T-helper 2 cell treated with Interferon-gamma antibody and Interleukin-4, amounts not matched to agents 5 μg/mL and 100 μg/mL, for 36 hours (primary cell): ENCODE data around the gene SKAP1.

ENCODE experiments used
- DNase-seq: peaks from one replicate; pipeline ENCODE4 v3.0.0; 2021; ENCODE audit warnings: low spot score
- H3K27ac Mint-ChIP-seq: one replicate; pipeline ENCODE4 v1.8.0; 2021; ENCODE audit warnings: mild to moderate bottlenecking, mixed read lengths
- H3K27me3 Mint-ChIP-seq: one replicate; pipeline ENCODE4 v1.8.0; 2021; ENCODE audit warnings: low read depth, mixed read lengths
- H3K36me3 Mint-ChIP-seq: one replicate; pipeline ENCODE4 v1.8.0; 2021; ENCODE audit warnings: low read depth, mixed read lengths
- H3K4me1 Mint-ChIP-seq: one replicate; pipeline ENCODE4 v1.8.0; 2021; ENCODE audit warnings: low read depth, mixed read lengths
- H3K4me3 Mint-ChIP-seq: one replicate; pipeline ENCODE4 v1.8.0; 2022; ENCODE audit warnings: mild to moderate bottlenecking, moderate library complexity, mixed read lengths
- H3K9me3 Mint-ChIP-seq: one replicate; pipeline ENCODE4 v1.8.0; 2021; ENCODE audit warnings: mixed read lengths

SKAP1 gene

DNA sequence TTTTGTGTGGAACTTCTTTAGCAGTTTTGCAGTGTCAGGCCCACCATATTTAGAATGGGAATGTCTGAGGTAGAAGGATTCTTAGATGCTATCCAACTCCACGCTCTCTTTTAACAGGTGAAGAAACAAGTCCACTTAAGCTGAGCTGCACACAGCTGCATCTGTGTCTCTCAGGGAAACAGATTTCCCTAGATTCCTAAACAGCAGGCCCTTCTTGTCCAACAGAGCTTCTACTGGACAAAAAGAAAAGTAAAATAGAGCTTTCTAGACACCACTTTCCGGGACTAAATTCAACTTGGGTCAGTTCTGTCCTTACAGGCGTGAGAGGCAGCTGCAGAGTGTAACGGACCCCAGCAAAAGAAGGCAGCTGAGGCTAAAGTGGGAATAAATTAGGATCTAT is 270.8 kb downstream of the SKAP1 start:
- Mint-ChIP-seq H3K9me3 (no peaks in the 10 kb centered on the region), H3K36me3 (peaks cover 45% of the 10 kb centered on the region), H3K27ac (no peak overlapping the region), H3K4me1 (peaks cover 5% of the 10 kb centered on the region), H3K27me3 (no peaks in the 10 kb centered on the region), H3K4me3 (no peak overlapping the region)
- no peak for DNase-seq

DNA sequence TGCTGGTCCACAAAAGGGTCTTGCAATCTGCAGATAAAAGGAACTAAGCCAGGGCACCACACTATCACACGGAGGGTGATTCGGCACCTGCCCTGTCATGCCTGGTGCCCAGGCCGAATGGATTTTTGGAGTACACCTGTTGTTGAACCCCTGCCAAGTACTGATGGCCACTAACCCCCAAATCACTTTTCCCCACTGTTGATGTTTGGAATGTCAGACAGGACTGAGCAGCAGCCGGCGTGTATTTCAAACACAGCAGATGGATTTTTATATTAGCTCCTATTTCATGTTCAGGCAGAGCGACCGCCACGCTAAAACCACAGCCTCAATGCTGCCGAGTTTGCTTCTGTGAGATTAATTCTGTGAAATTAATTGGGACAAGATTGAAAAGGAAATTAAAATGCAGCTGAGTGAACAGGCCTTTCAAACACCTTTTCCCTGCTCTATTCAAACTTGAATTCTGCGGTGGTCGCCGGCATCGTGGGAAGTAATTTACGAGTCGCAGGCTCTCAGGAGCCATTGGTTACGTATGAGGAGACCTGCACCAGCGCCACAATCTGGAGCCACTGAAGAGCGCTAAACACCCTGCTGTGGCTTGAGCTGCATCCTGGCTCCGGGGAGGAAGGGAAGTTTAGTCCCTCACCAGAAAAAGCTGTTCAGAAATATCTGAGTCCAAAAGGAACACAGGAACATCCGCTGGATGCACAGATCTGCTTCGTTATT is 274.0 kb downstream of the SKAP1 start:
- Mint-ChIP-seq H3K4me3 (no peak overlapping the region), H3K9me3 (no peaks in the 10 kb centered on the region), H3K27me3 (no peaks in the 10 kb centered on the region), H3K36me3 (peaks cover 38% of the 10 kb centered on the region), H3K4me1 (peaks cover 2% of the 10 kb centered on the region), H3K27ac (no peak overlapping the region)
- no peak for DNase-seq

DNA sequence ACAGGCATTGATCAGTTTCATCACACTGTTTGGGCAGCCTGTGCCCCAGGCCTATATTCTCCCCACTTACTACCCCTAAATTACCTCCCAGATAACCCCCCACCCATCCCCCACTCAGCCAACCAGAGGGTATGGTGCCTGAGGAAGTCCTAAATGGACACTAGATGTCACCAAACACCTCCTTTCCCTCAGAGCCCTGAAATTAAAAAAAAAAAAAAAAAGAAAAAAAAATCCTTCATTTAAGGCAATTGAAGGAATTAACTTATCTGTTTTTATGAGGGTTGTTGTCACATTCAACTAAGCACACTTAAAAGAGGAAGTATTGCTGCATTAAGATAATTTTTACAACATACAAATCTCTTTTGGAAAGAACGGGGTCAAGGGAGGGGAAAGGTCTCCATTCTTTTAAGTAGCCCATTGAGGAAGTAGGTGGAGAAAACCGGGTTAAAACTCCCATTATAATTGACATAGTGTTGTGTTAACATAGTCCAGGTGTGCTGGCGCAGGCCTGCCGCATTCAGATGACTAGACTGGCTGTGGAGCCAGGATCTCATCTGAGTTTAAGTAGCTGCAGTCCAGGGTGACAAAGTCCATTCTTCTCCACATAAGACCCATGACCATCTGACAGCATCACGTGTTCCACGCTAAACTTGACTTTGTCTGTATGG is 276.2 kb downstream of the SKAP1 start:
- DNase-seq: no peak
- Mint-ChIP-seq H3K27me3 (no peaks in the 10 kb centered on the region), H3K27ac (no peak overlapping the region), H3K4me3 (no peak overlapping the region), H3K36me3 (peaks cover 35% of the 10 kb centered on the region), H3K4me1 (peaks cover 2% of the 10 kb centered on the region), H3K9me3 (no peaks in the 10 kb centered on the region)

- peaks cover 43% of the 10 kb centered on the region for H3K36me3 Mint-ChIP-seq
- H3K4me3 Mint-ChIP-seq: no peak overlapping the region
- no peak overlapping the region for H3K27ac Mint-ChIP-seq
- no peak for DNase-seq
- no peaks in the 10 kb centered on the region for H3K9me3 Mint-ChIP-seq
- H3K4me1 Mint-ChIP-seq: peaks cover 2% of the 10 kb centered on the region
- H3K27me3 Mint-ChIP-seq: no peaks in the 10 kb centered on the region
These were observed 277.7 kb downstream of the SKAP1 start for GRCh38 chr17:48152289-48152688.

DNA sequence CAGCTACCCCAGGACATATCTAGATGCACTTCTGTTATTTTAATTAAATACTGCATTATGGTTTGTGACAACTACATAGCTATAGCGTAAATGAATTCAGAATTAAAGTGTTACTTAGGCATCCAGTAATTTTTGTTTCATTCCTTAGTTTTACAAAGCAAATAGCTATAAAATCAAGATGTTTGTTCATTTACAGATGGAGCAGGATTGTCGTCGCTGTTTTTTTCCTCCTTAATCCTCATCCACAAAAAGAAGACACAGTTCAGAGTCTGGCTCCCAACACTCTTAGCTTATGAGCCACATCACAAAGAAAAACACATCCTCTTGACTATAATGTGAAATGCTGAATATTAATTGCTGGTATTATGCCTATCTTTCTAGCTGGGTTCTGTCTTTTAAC is 278.8 kb downstream of the SKAP1 start:
- H3K9me3 Mint-ChIP-seq: no peaks in the 10 kb centered on the region
- H3K4me3 Mint-ChIP-seq: no peak overlapping the region
- DNase-seq: no peak
- no peaks in the 10 kb centered on the region for H3K27me3 Mint-ChIP-seq
- H3K27ac Mint-ChIP-seq: no peak overlapping the region
- H3K4me1 Mint-ChIP-seq: no peaks in the 10 kb centered on the region
- H3K36me3 Mint-ChIP-seq: peaks cover 37% of the 10 kb centered on the region

GRCh38 chr17:48150597-48151001 is 279.4 kb downstream of the SKAP1 start:
- no peak overlapping the region for H3K4me3 Mint-ChIP-seq
- no peak overlapping the region for H3K27ac Mint-ChIP-seq
- no peaks in the 10 kb centered on the region for H3K27me3 Mint-ChIP-seq
- H3K9me3 Mint-ChIP-seq: no peaks in the 10 kb centered on the region
- no peak for DNase-seq
- peaks cover 33% of the 10 kb centered on the region for H3K36me3 Mint-ChIP-seq
- H3K4me1 Mint-ChIP-seq: peaks cover 1% of the 10 kb centered on the region

GRCh38 chr17:48149787-48150463 is 280.1 kb downstream of the SKAP1 start:
- no peak overlapping the region for H3K27ac Mint-ChIP-seq
- no peaks in the 10 kb centered on the region for H3K27me3 Mint-ChIP-seq
- peaks cover 2% of the 10 kb centered on the region for H3K4me1 Mint-ChIP-seq
- no peaks in the 10 kb centered on the region for H3K9me3 Mint-ChIP-seq
- H3K4me3 Mint-ChIP-seq: no peak overlapping the region
- H3K36me3 Mint-ChIP-seq: peaks cover 34% of the 10 kb centered on the region
- no peak for DNase-seq

DNA sequence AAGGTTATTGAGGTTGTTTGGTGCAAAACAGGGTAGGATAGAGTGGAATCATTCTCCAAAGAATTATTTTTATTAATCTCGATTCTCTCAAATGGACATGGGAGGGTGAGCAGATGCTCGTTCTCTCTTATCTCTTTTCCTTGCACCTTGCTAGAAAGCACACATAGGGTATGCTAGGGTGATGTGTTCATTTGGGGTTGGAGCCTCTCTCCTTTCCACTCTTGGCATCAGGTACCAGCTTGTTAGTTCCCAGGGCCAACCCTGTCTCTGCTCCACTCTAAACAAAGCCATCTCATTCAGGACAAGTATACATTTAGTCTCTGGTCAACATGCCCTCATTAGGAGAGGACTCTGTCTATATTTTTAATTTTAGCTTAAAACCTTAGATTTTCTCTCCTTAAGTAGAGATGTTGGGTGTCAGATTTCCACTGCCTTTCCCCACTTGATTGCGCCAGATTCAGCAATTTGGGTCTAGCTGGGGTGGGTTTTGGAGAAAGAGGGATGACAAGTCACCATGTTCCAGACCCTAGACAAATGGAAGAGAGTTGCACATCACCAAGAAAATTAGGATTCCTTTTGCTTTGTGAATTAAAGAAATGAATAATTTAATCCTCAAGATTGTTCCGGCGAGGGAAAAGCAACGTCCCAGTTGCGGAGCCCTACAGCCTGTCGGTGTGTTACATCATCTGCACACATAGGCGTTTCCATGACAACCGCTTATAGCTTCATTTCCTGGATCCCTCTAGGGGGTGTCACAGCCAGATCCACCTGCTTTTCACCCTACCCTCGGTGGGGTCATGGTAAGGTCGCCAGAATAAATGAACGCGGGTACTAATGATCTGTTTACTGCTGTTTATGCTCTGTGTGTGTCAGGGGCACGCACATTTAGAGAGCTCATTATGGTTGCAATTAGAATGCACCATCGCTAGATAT is 280.9 kb downstream of the SKAP1 start:
- DNase-seq: no peak
- no peak overlapping the region for H3K4me3 Mint-ChIP-seq
- H3K4me1 Mint-ChIP-seq: peaks cover 2% of the 10 kb centered on the region
- no peak overlapping the region for H3K27ac Mint-ChIP-seq
- no peaks in the 10 kb centered on the region for H3K9me3 Mint-ChIP-seq
- peaks cover 31% of the 10 kb centered on the region for H3K36me3 Mint-ChIP-seq
- H3K27me3 Mint-ChIP-seq: no peaks in the 10 kb centered on the region

- Mint-ChIP-seq H3K36me3 (peaks cover 26% of the 10 kb centered on the region), H3K27me3 (no peaks in the 10 kb centered on the region), H3K27ac (no peak overlapping the region), H3K9me3 (no peaks in the 10 kb centered on the region), H3K4me3 (no peak overlapping the region), H3K4me1 (peaks cover 2% of the 10 kb centered on the region)
- DNase-seq: no peak
These were observed 281.8 kb downstream of the SKAP1 start for GRCh38 chr17:48148029-48148770.

- no peak overlapping the region for H3K27ac Mint-ChIP-seq
- H3K4me1 Mint-ChIP-seq: peaks cover 4% of the 10 kb centered on the region
- peaks cover 23% of the 10 kb centered on the region for H3K36me3 Mint-ChIP-seq
These were observed 284.8 kb downstream of the SKAP1 start for GRCh38 chr17:48144976-48145798.

DNA sequence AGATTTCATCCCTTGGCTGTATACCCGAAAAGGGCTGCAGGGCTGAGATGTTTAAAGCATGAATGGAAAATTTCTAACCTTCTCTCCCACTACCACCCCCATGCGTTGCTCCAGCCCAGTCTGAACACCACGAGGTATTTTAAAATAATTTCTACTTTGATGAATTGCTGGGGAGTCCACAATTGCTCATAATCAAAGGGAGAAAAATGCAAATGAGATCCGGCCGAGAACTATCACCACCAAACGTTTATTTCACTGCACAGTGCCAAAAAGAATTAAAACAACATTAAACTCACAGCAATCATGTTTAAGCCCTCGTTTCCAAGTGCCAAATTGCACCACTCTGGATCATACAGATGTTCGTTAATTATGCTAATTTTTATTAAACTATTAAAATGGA is 285.8 kb downstream of the SKAP1 start:
- Mint-ChIP-seq H3K9me3 (no peaks in the 10 kb centered on the region), H3K27ac (no peak overlapping the region), H3K27me3 (no peaks in the 10 kb centered on the region), H3K4me1 (peaks cover 7% of the 10 kb centered on the region), H3K36me3 (peaks cover 32% of the 10 kb centered on the region), H3K4me3 (no peak overlapping the region)
- no peak for DNase-seq

More at GRCh38 chr17:48144976-48145798, 284.8 kb downstream of the SKAP1 start:
- Mint-ChIP-seq H3K4me3 (no peak overlapping the region), H3K9me3 (no peaks in the 10 kb centered on the region), H3K27me3 (no peaks in the 10 kb centered on the region)
- no peak for DNase-seq

- Mint-ChIP-seq H3K9me3 (no peaks in the 10 kb centered on the region), H3K27ac (no peak overlapping the region), H3K27me3 (no peaks in the 10 kb centered on the region), H3K4me3 (no peak overlapping the region), H3K4me1 (peaks cover 7% of the 10 kb centered on the region), H3K36me3 (peaks cover 28% of the 10 kb centered on the region)
- DNase-seq: no peak
These were observed 286.4 kb downstream of the SKAP1 start for GRCh38 chr17:48143629-48144028.
